NB4 (cell line): Measurements from ENCODE around the gene TMEM207.

ENCODE experiments used
- CTCF ChIP-seq: IDR thresholded peaks from one replicate; pipeline ENCODE4 v1.5.1; 2012; ENCODE audit warnings: low read depth, low read length
- MYC ChIP-seq: IDR thresholded peaks from 2 replicates; pipeline ENCODE4 v1.6.1; 2011; ENCODE audit warnings: low read depth, low read length
- POLR2A ChIP-seq: IDR thresholded peaks from 2 replicates; pipeline ENCODE4 v1.6.1; 2011; ENCODE audit warnings: mild to moderate bottlenecking; ENCODE audit not compliant: insufficient read length; ENCODE audit errors: extremely low read depth

GRCh38 chr3:190424108-190424477 lies 25.6 kb downstream of the TMEM207 start:
- TF ChIP-seq CTCF (no peak), MYC (no peak), POLR2A (no peak)
